RWPE1 (cell line): Measurements from ENCODE around the gene ZNF354B.
A peak's percentile ranks its signal among the peaks of the same experiment; 100 is the strongest.

ENCODE experiments used
- CTCF ChIA-PET: fragments of 350-600 bp; sonication (Branson Sonifier 250); formaldehyde crosslinking; extraction: SDS; loops from one replicate; lab custom pipeline; 2021; lab: Yijun Ruan, JAX
- POLR2A ChIA-PET: fragments of 400-600 bp; formaldehyde crosslinking; extraction: SDS; loops from one replicate; lab custom pipeline; 2020; ENCODE audit warnings: antibody characterized with exemption; ENCODE audit not compliant: low non-redundant PET; lab: Yijun Ruan, JAX
- DNase-seq: peaks from one replicate; pipeline ENCODE4 v3.0.0; 2012; ENCODE audit warnings: low spot score
- H3K27ac ChIP-seq: fragments of 450-650 bp; 2 replicates; pipeline ENCODE4 v1.5.1; 2017
- CTCF ChIP-seq: fragments of 450-650 bp; conservative IDR thresholded peaks from 2 replicates; pipeline ENCODE4 v1.5.1; 2017; ENCODE audit warnings: low read depth, mild to moderate bottlenecking

The ZNF354B gene

GRCh38 chr5:178859625-178860521 lies at the start of gene ZNF354B:
TSS of gene ZNF354B (plus strand) at chr5:178859953. CDS start at chr5:178861048, 1,095 bp downstream.
- ChIA-PET CTCF (interaction anchor here (0.6 to 1.2 kb wide), 2 partner anchors 129 to 177 kb away, joined by 4 to 5 read pairs; partner anchors contain the start of gene ZNF354A), POLR2A (interaction anchor here (0.5 to 0.7 kb wide), 2 partner anchors 44 to 130 kb away, joined by 3 to 5 read pairs; partner anchors contain the start of gene ZNF354A)
- DNase-seq: peak; percentile 91
- H3K27ac ChIP-seq: peak within 1 kb of the TSS; percentile 88
- no peak for TF ChIP-seq CTCF

- no peak overlapping the region for H3K27ac ChIP-seq
- no peak for TF ChIP-seq CTCF
- no peak for DNase-seq
- POLR2A ChIA-PET: no interaction called here
- CTCF ChIA-PET: interaction anchor here (1.3 kb wide), 1 partner anchor 10 kb away, joined by 3 read pairs; no protein-coding TSS in a partner anchor
Measured at GRCh38 chr5:178817506-178817905, 42.2 kb upstream of the ZNF354B start.

- TF ChIP-seq CTCF: no peak
- no peak for DNase-seq
- POLR2A ChIA-PET: no interaction called here
- CTCF ChIA-PET: interaction anchor here (1.3 kb wide), 1 partner anchor 10 kb away, joined by 3 read pairs; no protein-coding TSS in a partner anchor
- H3K27ac ChIP-seq: no peak overlapping the region
Measured at GRCh38 chr5:178818094-178818493, 41.7 kb upstream of the ZNF354B start.

- H3K27ac ChIP-seq: no peak overlapping the region
Measured at GRCh38 chr5:178820001-178820400, 39.8 kb upstream of the ZNF354B start.

GRCh38 chr5:178825444-178825843 lies 34.3 kb upstream of the ZNF354B start:
- ChIA-PET CTCF (interaction anchor here (0.6 kb wide), 1 partner anchor 989 kb away, joined by 3 read pairs; no protein-coding TSS in a partner anchor), POLR2A (interaction anchor here (0.5 kb wide), 1 partner anchor 708 kb away, joined by 3 read pairs; no protein-coding TSS in a partner anchor)
- no peak for TF ChIP-seq CTCF
- no peak for DNase-seq
- no peak overlapping the region for H3K27ac ChIP-seq

More at GRCh38 chr5:178820001-178820400, 39.8 kb upstream of the ZNF354B start:
- ChIA-PET POLR2A (no interaction called here), CTCF (no interaction called here)
- TF ChIP-seq CTCF: no peak
- no peak for DNase-seq

- TF ChIP-seq CTCF: no peak
- ChIA-PET POLR2A (no interaction called here), CTCF (interaction anchor here (0.6 to 1.0 kb wide), 7 partner anchors 13 to 556 kb away, joined by 3 to 6 read pairs (median 4); no protein-coding TSS in a partner anchor)
- DNase-seq: peak; percentile 91
- H3K27ac ChIP-seq: no peak overlapping the region
Measured at GRCh38 chr5:178826216-178826615, 33.5 kb upstream of the ZNF354B start.
